Measurements from ENCODE around the gene MYL7. TPM values are rescaled to one million over a fixed set of nuclear protein-coding genes. Genes with fewer than 3 reads are reported as not detected.

Gene MYL7
- total and polyA plus RNA-seq, 2 experiments from 2014 or later = 4.8 TPM; not detected in 1

DNA sequence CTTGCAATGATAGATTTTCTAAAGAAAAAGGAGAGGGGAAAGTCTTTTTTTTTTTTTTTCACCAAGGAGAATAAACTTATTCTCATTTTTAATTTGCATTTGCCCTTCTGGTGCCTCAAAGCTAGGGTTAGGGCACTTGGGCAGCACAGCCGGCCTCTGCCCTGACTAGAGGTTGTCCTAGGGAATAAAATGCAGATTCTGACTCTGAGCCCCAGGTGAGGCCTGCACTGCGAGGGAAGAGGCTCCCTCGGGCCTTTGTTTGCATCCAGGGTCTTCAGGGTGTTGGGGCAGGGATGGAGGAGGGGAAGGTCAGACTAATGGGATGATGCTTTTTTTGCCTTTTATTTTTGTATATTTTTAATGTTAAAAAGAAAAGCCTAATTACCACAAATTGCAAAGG, 7.8 kb downstream of the MYL7 start:
- DNase-seq (ENCODE audit: low spot score) = no peak
- Histone ChIP-seq H3K4me1 (ENCODE audit: insufficient read depth) (peaks cover 8% of the 10 kb centered on the region), H3F3A (replicated peaks; ENCODE audit: low read depth) (no peaks in the 10 kb centered on the region), H4K20me1 (replicated peaks; ENCODE audit: insufficient read depth) (0 out of 2 replicates have a peak, but pooled peaks cover 6% of the 10 kb centered on the region), H3K79me2 (replicated peaks; ENCODE audit: insufficient read depth) (no peaks in the 10 kb centered on the region), H3K27ac (ENCODE audit: low read depth) (no peak overlapping the region), H3K27me3 (ENCODE audit: insufficient read depth) (peaks cover 21% of the 10 kb centered on the region; the same call in 1 of the 2 replicates), H3K36me3 (ENCODE audit: insufficient read depth) (no peaks in the 10 kb centered on the region), H3K4me3 (no peak overlapping the region), H2AFZ (no peak overlapping the region), H3K4me2 (peak overlapping the region; percentile 64; the same call in 1 of the 2 replicates), H3K9me2 (ENCODE audit: insufficient read depth) (no peaks in the 10 kb centered on the region)
- peaks cover 20% of the 10 kb centered on the region for H3K4me1 Mint-ChIP-seq
- TF ChIP-seq NANOG (IDR thresholded peaks at IDR 0.05; ENCODE audit: borderline replicate concordance) = no peak
- no peaks in the 10 kb centered on the region for H3K36me3 Mint-ChIP-seq (ENCODE audit: low read depth)
- H3K4me3 Mint-ChIP-seq = no peak overlapping the region
- peak; percentile 55 for ATAC-seq
- H3K9me3 Mint-ChIP-seq = no peaks in the 10 kb centered on the region
- peaks cover 26% of the 10 kb centered on the region for H3K27me3 Mint-ChIP-seq (ENCODE audit: insufficient read depth, low read depth, poor library complexity)
- H3K27ac Mint-ChIP-seq = no peak overlapping the region

- H4K20me1 ChIP-seq (replicated peaks; ENCODE audit: insufficient read depth) = 0 out of 2 replicates have a peak, but pooled peaks cover 6% of the 10 kb centered on the region
- peaks cover 7% of the 10 kb centered on the region for H3K9me3 Mint-ChIP-seq
- H3K27me3 ChIP-seq (ENCODE audit: insufficient read depth) = peaks cover 21% of the 10 kb centered on the region; the same call in 1 of the 2 replicates
- no peaks in the 10 kb centered on the region for H3F3A ChIP-seq (replicated peaks; ENCODE audit: low read depth)
- peaks cover 8% of the 10 kb centered on the region for H3K4me1 ChIP-seq (ENCODE audit: insufficient read depth)
- no peak overlapping the region for H3K4me3 ChIP-seq
- no peak overlapping the region for H3K4me2 ChIP-seq
- TF ChIP-seq NANOG (IDR thresholded peaks at IDR 0.05; ENCODE audit: borderline replicate concordance) = no peak
- no peak for TF ChIP-seq ZNF331 (CRISPR knock-in tag; IDR thresholded peaks at IDR 0.05; ENCODE audit: low read depth)
- no peak for TF ChIP-seq CREB1 (CRISPR knock-in tag; IDR thresholded peaks at IDR 0.05; ENCODE audit: low read depth)
- TF ChIP-seq ZNF462 (CRISPR knock-in tag; IDR thresholded peaks at IDR 0.05) = no peak
- no peak for TF ChIP-seq EZH2phosphoT487 (IDR thresholded peaks at IDR 0.05; ENCODE audit: unreplicated experiment)
- TF ChIP-seq EZH2 (IDR thresholded peaks at IDR 0.05; ENCODE audit: low read depth, unreplicated experiment) = no peak
- no peak for TF ChIP-seq POLR2AphosphoS5 (IDR thresholded peaks at IDR 0.05; ENCODE audit: low read depth)
- no peak for TF ChIP-seq STAT1 (IDR thresholded peaks at IDR 0.05; ENCODE audit: unreplicated experiment)
- TF ChIP-seq, protein P1, sequence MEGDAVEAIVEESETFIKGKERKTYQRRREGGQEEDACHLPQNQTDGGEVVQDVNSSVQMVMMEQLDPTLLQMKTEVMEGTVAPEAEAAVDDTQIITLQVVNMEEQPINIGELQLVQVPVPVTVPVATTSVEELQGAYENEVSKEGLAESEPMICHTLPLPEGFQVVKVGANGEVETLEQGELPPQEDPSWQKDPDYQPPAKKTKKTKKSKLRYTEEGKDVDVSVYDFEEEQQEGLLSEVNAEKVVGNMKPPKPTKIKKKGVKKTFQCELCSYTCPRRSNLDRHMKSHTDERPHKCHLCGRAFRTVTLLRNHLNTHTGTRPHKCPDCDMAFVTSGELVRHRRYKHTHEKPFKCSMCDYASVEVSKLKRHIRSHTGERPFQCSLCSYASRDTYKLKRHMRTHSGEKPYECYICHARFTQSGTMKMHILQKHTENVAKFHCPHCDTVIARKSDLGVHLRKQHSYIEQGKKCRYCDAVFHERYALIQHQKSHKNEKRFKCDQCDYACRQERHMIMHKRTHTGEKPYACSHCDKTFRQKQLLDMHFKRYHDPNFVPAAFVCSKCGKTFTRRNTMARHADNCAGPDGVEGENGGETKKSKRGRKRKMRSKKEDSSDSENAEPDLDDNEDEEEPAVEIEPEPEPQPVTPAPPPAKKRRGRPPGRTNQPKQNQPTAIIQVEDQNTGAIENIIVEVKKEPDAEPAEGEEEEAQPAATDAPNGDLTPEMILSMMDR (conservative IDR thresholded peaks at IDR 0.05; ENCODE audit: low read depth in 2 of 2) = no peak
- TF ChIP-seq, protein P2, sequence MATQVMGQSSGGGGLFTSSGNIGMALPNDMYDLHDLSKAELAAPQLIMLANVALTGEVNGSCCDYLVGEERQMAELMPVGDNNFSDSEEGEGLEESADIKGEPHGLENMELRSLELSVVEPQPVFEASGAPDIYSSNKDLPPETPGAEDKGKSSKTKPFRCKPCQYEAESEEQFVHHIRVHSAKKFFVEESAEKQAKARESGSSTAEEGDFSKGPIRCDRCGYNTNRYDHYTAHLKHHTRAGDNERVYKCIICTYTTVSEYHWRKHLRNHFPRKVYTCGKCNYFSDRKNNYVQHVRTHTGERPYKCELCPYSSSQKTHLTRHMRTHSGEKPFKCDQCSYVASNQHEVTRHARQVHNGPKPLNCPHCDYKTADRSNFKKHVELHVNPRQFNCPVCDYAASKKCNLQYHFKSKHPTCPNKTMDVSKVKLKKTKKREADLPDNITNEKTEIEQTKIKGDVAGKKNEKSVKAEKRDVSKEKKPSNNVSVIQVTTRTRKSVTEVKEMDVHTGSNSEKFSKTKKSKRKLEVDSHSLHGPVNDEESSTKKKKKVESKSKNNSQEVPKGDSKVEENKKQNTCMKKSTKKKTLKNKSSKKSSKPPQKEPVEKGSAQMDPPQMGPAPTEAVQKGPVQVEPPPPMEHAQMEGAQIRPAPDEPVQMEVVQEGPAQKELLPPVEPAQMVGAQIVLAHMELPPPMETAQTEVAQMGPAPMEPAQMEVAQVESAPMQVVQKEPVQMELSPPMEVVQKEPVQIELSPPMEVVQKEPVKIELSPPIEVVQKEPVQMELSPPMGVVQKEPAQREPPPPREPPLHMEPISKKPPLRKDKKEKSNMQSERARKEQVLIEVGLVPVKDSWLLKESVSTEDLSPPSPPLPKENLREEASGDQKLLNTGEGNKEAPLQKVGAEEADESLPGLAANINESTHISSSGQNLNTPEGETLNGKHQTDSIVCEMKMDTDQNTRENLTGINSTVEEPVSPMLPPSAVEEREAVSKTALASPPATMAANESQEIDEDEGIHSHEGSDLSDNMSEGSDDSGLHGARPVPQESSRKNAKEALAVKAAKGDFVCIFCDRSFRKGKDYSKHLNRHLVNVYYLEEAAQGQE (IDR thresholded peaks at IDR 0.05; ENCODE audit: unreplicated experiment) = no peak
- TF ChIP-seq ZNF114 (CRISPR knock-in tag; IDR thresholded peaks at IDR 0.05) = no peak
- no peaks in the 10 kb centered on the region for H3K79me2 ChIP-seq (replicated peaks; ENCODE audit: insufficient read depth)
- H3K27me3 Mint-ChIP-seq (ENCODE audit: insufficient read depth, low read depth, poor library complexity) = peaks cover 29% of the 10 kb centered on the region
- no peaks in the 10 kb centered on the region for H3K9me2 ChIP-seq (ENCODE audit: insufficient read depth)
- no peaks in the 10 kb centered on the region; the same call in 2 of the 3 replicates for H3K36me3 Mint-ChIP-seq (ENCODE audit: low read depth)
- ATAC-seq (no peak), DNase-seq (ENCODE audit: low spot score) (no peak)
- no peak overlapping the region for H3K27ac ChIP-seq (ENCODE audit: low read depth)
- H3K36me3 ChIP-seq (ENCODE audit: insufficient read depth) = no peaks in the 10 kb centered on the region
- H3K4me1 Mint-ChIP-seq = peaks cover 20% of the 10 kb centered on the region
- H2AFZ ChIP-seq = no peak overlapping the region
- H3K27ac Mint-ChIP-seq = no peak overlapping the region
- H3K4me3 Mint-ChIP-seq = no peak overlapping the region; the same call in 2 of the 3 replicates
Observed at GRCh38 chr7:44132039-44132438, 9.1 kb downstream of the MYL7 start.
